A673 (cell line): Measurements from ENCODE around the gene GEMIN8. TPM values are rescaled to one million over a fixed set of nuclear protein-coding genes. Genes with fewer than 3 reads are reported as not detected.

Experiments
- BruUV-seq: library from RNA; stranded (reverse); fragments of 400-500 nt; replicated peaks from 2 replicates; lab custom pipeline; 2021; lab: Mats Ljungman, UMichigan
- CTCF ChIA-PET: fragments of 300-600 bp; sonication (Branson Sonifier 250); formaldehyde crosslinking; loops from one replicate; lab custom pipeline; 2022; ENCODE audit warnings: antibody characterized with exemption; lab: Charles Lee
- POLR2A ChIA-PET: fragments of 300-600 bp; sonication (Branson Sonifier 250); formaldehyde crosslinking; loops from one replicate; lab custom pipeline; 2022; ENCODE audit warnings: antibody characterized with exemption; ENCODE audit not compliant: low non-redundant PET; lab: Charles Lee
- DNase-seq: peaks from one replicate; pipeline ENCODE4 v3.0.0-alpha.2; 2015; ENCODE audit warnings: low spot score
- H3K27ac ChIP-seq: fragments of 200-600 bp; sonication (generic); 2 replicates; pipeline ENCODE4 v1.5.1; 2016; ENCODE audit warnings: mixed run types, low read depth, mild to moderate bottlenecking, mixed read lengths, antibody characterized with exemption, low read length; ENCODE audit not compliant: poor library complexity, severe bottlenecking
- H3K27me3 ChIP-seq: fragments of 200-600 bp; sonication (generic); replicated peaks from 2 replicates; pipeline ENCODE4 v1.6.1; 2017; ENCODE audit warnings: mixed run types, low read depth, mild to moderate bottlenecking, mixed read lengths, antibody characterized with exemption, low read length; ENCODE audit not compliant: insufficient read depth, poor library complexity
- H3K36me3 ChIP-seq: fragments of 200-600 bp; sonication (generic); 2 replicates; pipeline ENCODE4 v1.6.1; 2016; ENCODE audit warnings: mixed run types, mild to moderate bottlenecking, mixed read lengths, antibody characterized with exemption, low read length; ENCODE audit not compliant: insufficient read depth, poor library complexity, severe bottlenecking
- H3K4me1 ChIP-seq: fragments of 200-600 bp; sonication (generic); 2 replicates; pipeline ENCODE4 v1.6.1; 2017; ENCODE audit warnings: mixed run types, mild to moderate bottlenecking, mixed read lengths, antibody characterized with exemption, low read length; ENCODE audit not compliant: insufficient read depth, poor library complexity, severe bottlenecking
- H3K4me3 ChIP-seq: fragments of 200-600 bp; sonication (generic); 2 replicates; pipeline ENCODE4 v1.5.1; 2016; ENCODE audit warnings: low read depth, mixed run types, mild to moderate bottlenecking, mixed read lengths, low read length; ENCODE audit not compliant: poor library complexity, severe bottlenecking
- H3K9me3 ChIP-seq: fragments of 200-600 bp; sonication (generic); 2 replicates; pipeline ENCODE4 v1.6.1; 2016; ENCODE audit warnings: mixed run types, low read depth, mild to moderate bottlenecking, mixed read lengths, antibody characterized with exemption, low read length; ENCODE audit not compliant: poor library complexity, severe bottlenecking
- CTCF ChIP-seq: fragments of 300-800, 200-600 bp; sonication (generic); conservative IDR thresholded peaks from 2 replicates; pipeline ENCODE4 v1.5.1; 2017; ENCODE audit warnings: low read depth, mild to moderate bottlenecking, antibody characterized with exemption, low read length, moderate library complexity, mixed read lengths
- EZH2 ChIP-seq: fragments of 200-600 bp; sonication (generic); IDR thresholded peaks from 2 replicates; pipeline ENCODE4 v1.6.1; 2017; ENCODE audit warnings: borderline replicate concordance, low read depth, mild to moderate bottlenecking, mixed read lengths, antibody characterized with exemption, low read length; ENCODE audit not compliant: poor library complexity, severe bottlenecking
- intact Hi-C: fragments of 100-400 bp; cut with micrococcal nuclease; formaldehyde crosslinking; loops from one replicate; pipeline ENCODE4 v1.10.0; 2022; ENCODE audit not compliant: unreplicated experiment
- total RNA-seq: library from RNA; stranded (reverse); gene quantifications from 2 replicates; pipeline ENCODE4 v1.2.3, GENCODE V29; 2021

The GEMIN8 gene
- total RNA-seq, 1 experiment from 2014 or later = 9.2 TPM

GRCh38 chrX:14015941-14016340, 13.8 kb downstream of the GEMIN8 start:
- Histone ChIP-seq H3K27me3 (no peaks in the 10 kb centered on the region), H3K27ac (no peak overlapping the region), H3K9me3 (no peaks in the 10 kb centered on the region), H3K36me3 (no peaks in the 10 kb centered on the region), H3K4me3 (no peak overlapping the region), H3K4me1 (no peaks in the 10 kb centered on the region)
- intact Hi-C loops = no loop called here
- CTCF ChIA-PET = no interaction called here
- BruUV-seq = no TSS peak
- TF ChIP-seq CTCF (no peak), EZH2 (no peak)
- POLR2A ChIA-PET = no interaction called here
- no peak for DNase-seq

DNA sequence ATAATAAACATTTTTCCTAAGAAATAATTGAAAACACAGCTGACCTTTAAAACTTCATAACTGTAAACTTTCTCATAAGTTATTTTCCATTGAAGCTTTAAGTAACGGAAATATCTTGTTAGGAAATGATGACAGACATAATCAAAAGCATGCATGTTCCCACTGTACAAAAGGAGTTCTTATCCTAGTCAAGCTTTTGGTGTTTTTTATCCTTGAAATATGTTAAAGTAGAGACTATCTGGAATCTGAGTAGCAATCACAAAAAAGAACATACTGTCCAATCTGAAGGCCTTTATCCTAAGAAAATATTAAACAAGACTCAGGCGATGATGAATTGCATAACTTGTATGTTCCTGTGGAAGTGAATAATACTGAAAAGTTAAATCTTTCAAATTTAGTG, 14.4 kb downstream of the GEMIN8 start:
- POLR2A ChIA-PET = no interaction called here
- Histone ChIP-seq H3K27ac (no peak overlapping the region), H3K9me3 (no peaks in the 10 kb centered on the region), H3K36me3 (no peaks in the 10 kb centered on the region), H3K4me3 (no peak overlapping the region), H3K4me1 (no peaks in the 10 kb centered on the region), H3K27me3 (no peaks in the 10 kb centered on the region)
- no peak for DNase-seq
- CTCF ChIA-PET = no interaction called here
- BruUV-seq = no TSS peak
- intact Hi-C loops = no loop called here
- TF ChIP-seq EZH2 = no peak
- TF ChIP-seq CTCF = no peak

GRCh38 chrX:14014526-14014925, 15.2 kb downstream of the GEMIN8 start:
- POLR2A ChIA-PET = no interaction called here
- intact Hi-C loops = no loop called here
- CTCF ChIA-PET = no interaction called here

More at GRCh38 chrX:14014526-14014925, 15.2 kb downstream of the GEMIN8 start:
- no peaks in the 10 kb centered on the region for H3K4me1 ChIP-seq
- H3K27ac ChIP-seq = no peak overlapping the region
- TF ChIP-seq CTCF (no peak), EZH2 (no peak)
- DNase-seq = no peak
- H3K27me3 ChIP-seq = no peaks in the 10 kb centered on the region
- H3K4me3 ChIP-seq = no peak overlapping the region
- H3K9me3 ChIP-seq = no peaks in the 10 kb centered on the region
- no TSS peak for BruUV-seq
- no peaks in the 10 kb centered on the region for H3K36me3 ChIP-seq
